Astrocyte (in vitro differentiated cells and primary cell): ENCODE measurements around the gene VRK1. TPM values are rescaled to one million over a fixed set of nuclear protein-coding genes. Genes with fewer than 3 reads are reported as not detected.

Experiments
- DNase-seq: peaks from one replicate; pipeline ENCODE4 v3.0.0-alpha.2; 2010; ENCODE audit warnings: low read depth
- FAIRE-seq: peaks from 2 replicates; lab custom pipeline; 2011; peaks lifted over from hg19 to GRCh38; lab: Jason Lieb, UNC
- H2AFZ ChIP-seq: 2 replicates; pipeline ENCODE4 v1.6.0; 2012; ENCODE audit warnings: low read depth, low read length, inconsistent platforms
- H3K27ac ChIP-seq: 2 replicates; pipeline ENCODE4 v1.5.1; 2011; ENCODE audit warnings: low read depth, low read length, inconsistent platforms
- H3K27me3 ChIP-seq: 2 replicates; pipeline ENCODE4 v1.6.0; 2011; ENCODE audit warnings: low read length, inconsistent platforms; ENCODE audit not compliant: insufficient read depth
- H3K36me3 ChIP-seq: 2 replicates; pipeline ENCODE4 v1.5.1; 2011; ENCODE audit warnings: low read length, inconsistent platforms; ENCODE audit not compliant: insufficient read depth
- H3K4me1 ChIP-seq: 2 replicates; pipeline ENCODE4 v1.5.1; 2011; ENCODE audit warnings: low read length, inconsistent platforms; ENCODE audit not compliant: insufficient read depth
- H3K4me2 ChIP-seq: 2 replicates; pipeline ENCODE4 v1.6.0; 2012; ENCODE audit warnings: low read length, inconsistent platforms
- H3K4me3 ChIP-seq: 2 replicates; pipeline ENCODE4 v1.5.1; 2011; ENCODE audit warnings: low read depth, mild to moderate bottlenecking, low read length, inconsistent platforms; ENCODE audit not compliant: insufficient read depth
- H3K79me2 ChIP-seq: 2 replicates; pipeline ENCODE4 v1.6.0; 2012; ENCODE audit warnings: mild to moderate bottlenecking, low read length, inconsistent platforms; ENCODE audit not compliant: insufficient read depth
- H3K9ac ChIP-seq: 2 replicates; pipeline ENCODE4 v1.6.0; 2012; ENCODE audit warnings: mild to moderate bottlenecking, low read length, inconsistent platforms
- H3K9me3 ChIP-seq: 2 replicates; pipeline ENCODE4 v1.5.1; 2012; ENCODE audit warnings: low read depth, mild to moderate bottlenecking, low read length, inconsistent platforms; ENCODE audit not compliant: insufficient read depth
- H4K20me1 ChIP-seq: 2 replicates; pipeline ENCODE4 v1.6.0; 2012; ENCODE audit warnings: low read length, inconsistent platforms; ENCODE audit not compliant: insufficient read depth
- H3K27ac Mint-ChIP-seq: one replicate; pipeline ENCODE4 v1.8.0; 2021; ENCODE audit warnings: mild to moderate bottlenecking, mixed read lengths; ENCODE audit not compliant: unreplicated experiment
- H3K27me3 Mint-ChIP-seq: one replicate; pipeline ENCODE4 v1.8.0; 2021; ENCODE audit warnings: low read depth, mixed read lengths; ENCODE audit not compliant: unreplicated experiment
- H3K36me3 Mint-ChIP-seq: one replicate; pipeline ENCODE4 v1.8.0; 2021; ENCODE audit warnings: low read depth, mixed read lengths; ENCODE audit not compliant: unreplicated experiment
- H3K4me1 Mint-ChIP-seq: one replicate; pipeline ENCODE4 v1.8.0; 2021; ENCODE audit warnings: low read depth, mixed read lengths; ENCODE audit not compliant: unreplicated experiment
- H3K4me3 Mint-ChIP-seq: one replicate; pipeline ENCODE4 v1.8.0; 2021; ENCODE audit warnings: mild to moderate bottlenecking, moderate library complexity, mixed read lengths; ENCODE audit not compliant: unreplicated experiment
- H3K9me3 Mint-ChIP-seq: one replicate; pipeline ENCODE4 v1.8.0; 2021; ENCODE audit warnings: mild to moderate bottlenecking, mixed read lengths; ENCODE audit not compliant: unreplicated experiment
- CTCF ChIP-seq: IDR thresholded peaks from 2 replicates; pipeline ENCODE4 v1.5.1; 2011; ENCODE audit warnings: low read depth, mild to moderate bottlenecking, inconsistent platforms, low read length, moderate library complexity; ENCODE audit not compliant: insufficient read depth
- EZH2 ChIP-seq: IDR thresholded peaks from 2 replicates; pipeline ENCODE4 v1.6.1; 2012; ENCODE audit warnings: mild to moderate bottlenecking, low read length, inconsistent platforms; ENCODE audit not compliant: insufficient read depth
- total RNA-seq: library from RNA; stranded (reverse); gene quantifications from 2 replicates; pipeline ENCODE4 v1.2.1, GENCODE V29; 2021

The VRK1 gene
- total RNA-seq, 1 donor from 2014 or later = 11.6 TPM

GRCh38 chr14:96811265-96811664 lies 14.1 kb downstream of the VRK1 start:
- no peak overlapping the region for H3K27ac Mint-ChIP-seq
- Histone ChIP-seq H3K9me3 (no peaks in the 10 kb centered on the region), H3K4me1 (peaks cover 3% of the 10 kb centered on the region), H3K4me3 (no peak overlapping the region), H3K79me2 (peaks cover 97% of the 10 kb centered on the region), H3K36me3 (no peaks in the 10 kb centered on the region), H3K27ac (peak overlapping the region; percentile 17), H3K4me2 (peak overlapping the region; percentile 40), H2AFZ (peak overlapping the region; percentile 3), H3K27me3 (no peaks in the 10 kb centered on the region), H4K20me1 (peaks cover 6% of the 10 kb centered on the region), H3K9ac (no peak overlapping the region)
- H3K27me3 Mint-ChIP-seq = no peaks in the 10 kb centered on the region
- H3K4me1 Mint-ChIP-seq = peaks cover 5% of the 10 kb centered on the region
- no peak overlapping the region for H3K4me3 Mint-ChIP-seq
- H3K9me3 Mint-ChIP-seq = peaks cover 2% of the 10 kb centered on the region
- TF ChIP-seq CTCF = no peak
- no peak for TF ChIP-seq EZH2
- DNase-seq = peak; percentile 90
- peak; percentile 78 for FAIRE-seq
- no peaks in the 10 kb centered on the region for H3K36me3 Mint-ChIP-seq

- no peak overlapping the region for H3K4me2 ChIP-seq
- Mint-ChIP-seq H3K27ac (no peak overlapping the region), H3K36me3 (no peaks in the 10 kb centered on the region), H3K4me1 (peaks cover 3% of the 10 kb centered on the region), H3K4me3 (no peak overlapping the region), H3K9me3 (peaks cover 2% of the 10 kb centered on the region), H3K27me3 (no peaks in the 10 kb centered on the region)
- peaks cover 3% of the 10 kb centered on the region for H3K4me1 ChIP-seq
- no peak for TF ChIP-seq CTCF
- FAIRE-seq (no peak), DNase-seq (no peak)
- no peaks in the 10 kb centered on the region for H3K27me3 ChIP-seq
- H3K36me3 ChIP-seq = no peaks in the 10 kb centered on the region
- H3K9me3 ChIP-seq = no peaks in the 10 kb centered on the region
- H3K27ac ChIP-seq = no peak overlapping the region
- H3K79me2 ChIP-seq = peaks cover 97% of the 10 kb centered on the region
- H3K9ac ChIP-seq = no peak overlapping the region
- H3K4me3 ChIP-seq = no peak overlapping the region
- H4K20me1 ChIP-seq = peaks cover 6% of the 10 kb centered on the region
- no peak overlapping the region for H2AFZ ChIP-seq
These were observed 14.9 kb downstream of the VRK1 start for GRCh38 chr14:96811985-96812667.

GRCh38 chr14:96816281-96816680 lies 19.1 kb downstream of the VRK1 start:
- TF ChIP-seq CTCF (no peak), EZH2 (no peak)
- H3K36me3 Mint-ChIP-seq = no peaks in the 10 kb centered on the region
- no peak overlapping the region for H3K4me3 Mint-ChIP-seq
- no peak overlapping the region for H3K4me2 ChIP-seq
- H3K79me2 ChIP-seq = peaks cover 91% of the 10 kb centered on the region
- H3K36me3 ChIP-seq = no peaks in the 10 kb centered on the region
- no peaks in the 10 kb centered on the region for H3K27me3 Mint-ChIP-seq
- H3K9me3 ChIP-seq = no peaks in the 10 kb centered on the region
- H3K27ac ChIP-seq = no peak overlapping the region
- no peak overlapping the region for H3K4me3 ChIP-seq
- H4K20me1 ChIP-seq = peaks cover 6% of the 10 kb centered on the region
- H3K9me3 Mint-ChIP-seq = no peaks in the 10 kb centered on the region
- no peak overlapping the region for H3K9ac ChIP-seq
- peaks cover 3% of the 10 kb centered on the region for H3K4me1 ChIP-seq
- H3K27me3 ChIP-seq = no peaks in the 10 kb centered on the region
- no peak for DNase-seq
- H3K4me1 Mint-ChIP-seq = peaks cover 5% of the 10 kb centered on the region
- H2AFZ ChIP-seq = no peak overlapping the region
- no peak overlapping the region for H3K27ac Mint-ChIP-seq
- no peak for FAIRE-seq
